Measurements from ENCODE around the gene JAKMIP2. TPM values are rescaled to one million over a fixed set of nuclear protein-coding genes. Genes with fewer than 3 reads are reported as not detected.
"Not testable (repeated sequence)": the region's sequence is repeated elsewhere in the genome, so short reads cannot be mapped to it uniquely, and the experiment has no call there.

Gene JAKMIP2
- total RNA-seq, result 1 to 10 TPM in 2 of 4 donors, not detected in 2; 2.1 TPM

DNA sequence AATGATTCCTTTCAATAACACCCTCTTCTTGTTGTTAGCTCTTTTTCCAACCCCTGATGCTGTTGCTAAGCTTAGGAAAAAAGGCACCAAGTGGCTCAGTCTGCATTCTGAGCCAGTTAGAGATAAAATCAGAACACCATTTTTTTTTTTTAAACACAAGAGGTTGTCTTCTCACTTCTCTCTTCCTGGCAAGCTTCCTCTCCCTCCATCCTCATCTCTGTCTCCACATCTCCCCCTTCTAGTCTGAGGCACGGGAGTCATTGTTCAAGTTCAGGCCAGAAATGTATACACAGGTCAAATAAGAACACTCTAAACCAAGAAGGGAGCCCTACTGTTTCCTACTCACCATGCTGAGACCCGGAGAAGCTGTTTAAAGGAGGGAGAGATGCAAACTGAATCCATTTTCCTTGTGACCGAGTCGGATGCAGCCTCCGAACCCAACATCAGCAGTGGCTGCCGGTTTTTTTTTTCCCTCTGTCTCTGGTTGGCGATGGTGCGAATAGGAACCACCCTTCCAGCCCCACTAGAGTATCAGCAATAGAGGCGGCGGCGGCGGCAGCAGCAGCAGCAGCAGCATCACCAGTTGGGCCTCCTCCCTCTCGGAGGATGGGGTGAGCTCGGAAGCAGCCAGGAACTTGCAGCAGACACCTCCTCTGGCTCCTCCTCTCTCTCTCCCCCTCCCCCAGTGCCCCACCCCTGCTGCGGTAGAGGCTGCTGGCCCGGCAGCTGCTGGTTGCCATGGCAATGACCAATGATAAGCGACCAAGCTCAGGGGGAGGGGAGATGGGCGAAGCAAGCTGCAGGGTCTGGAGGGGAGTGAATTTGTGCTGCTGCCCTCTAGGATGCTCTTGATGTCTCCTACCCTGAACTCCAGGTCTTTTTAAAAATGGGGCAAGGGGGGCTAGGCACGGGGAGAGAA lies at the start of gene JAKMIP2:
Gene JAKMIP2, minus strand, starts transcription at position 619 of the 919 bp plus-strand sequence. CDS start 110,922 bp downstream, outside the sequence.
- TF ChIP-seq POLR2A (IDR thresholded peaks at IDR 0.05), result no peak
- TF ChIP-seq, protein P1, sequence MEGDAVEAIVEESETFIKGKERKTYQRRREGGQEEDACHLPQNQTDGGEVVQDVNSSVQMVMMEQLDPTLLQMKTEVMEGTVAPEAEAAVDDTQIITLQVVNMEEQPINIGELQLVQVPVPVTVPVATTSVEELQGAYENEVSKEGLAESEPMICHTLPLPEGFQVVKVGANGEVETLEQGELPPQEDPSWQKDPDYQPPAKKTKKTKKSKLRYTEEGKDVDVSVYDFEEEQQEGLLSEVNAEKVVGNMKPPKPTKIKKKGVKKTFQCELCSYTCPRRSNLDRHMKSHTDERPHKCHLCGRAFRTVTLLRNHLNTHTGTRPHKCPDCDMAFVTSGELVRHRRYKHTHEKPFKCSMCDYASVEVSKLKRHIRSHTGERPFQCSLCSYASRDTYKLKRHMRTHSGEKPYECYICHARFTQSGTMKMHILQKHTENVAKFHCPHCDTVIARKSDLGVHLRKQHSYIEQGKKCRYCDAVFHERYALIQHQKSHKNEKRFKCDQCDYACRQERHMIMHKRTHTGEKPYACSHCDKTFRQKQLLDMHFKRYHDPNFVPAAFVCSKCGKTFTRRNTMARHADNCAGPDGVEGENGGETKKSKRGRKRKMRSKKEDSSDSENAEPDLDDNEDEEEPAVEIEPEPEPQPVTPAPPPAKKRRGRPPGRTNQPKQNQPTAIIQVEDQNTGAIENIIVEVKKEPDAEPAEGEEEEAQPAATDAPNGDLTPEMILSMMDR (IDR thresholded peaks at IDR 0.05), result no peak
- H3K27ac ChIP-seq, result peak within 1 kb of the TSS in 1 of 4 donors; percentile 26
- no peaks in the 10 kb centered on the region for H3K9me3 ChIP-seq
- peak; percentile 62 to 75 (median 72) for DNase-seq
- no peaks in the 10 kb centered on the region for H3K27me3 ChIP-seq
- no peaks in the 10 kb centered on the region for H3K36me3 ChIP-seq
- no peaks in the 10 kb centered on the region for H3K4me1 ChIP-seq
- H3K4me3 ChIP-seq, result peak within 1 kb of the TSS in 3 of 4 donors; percentile 7 to 32 (median 30)

DNA sequence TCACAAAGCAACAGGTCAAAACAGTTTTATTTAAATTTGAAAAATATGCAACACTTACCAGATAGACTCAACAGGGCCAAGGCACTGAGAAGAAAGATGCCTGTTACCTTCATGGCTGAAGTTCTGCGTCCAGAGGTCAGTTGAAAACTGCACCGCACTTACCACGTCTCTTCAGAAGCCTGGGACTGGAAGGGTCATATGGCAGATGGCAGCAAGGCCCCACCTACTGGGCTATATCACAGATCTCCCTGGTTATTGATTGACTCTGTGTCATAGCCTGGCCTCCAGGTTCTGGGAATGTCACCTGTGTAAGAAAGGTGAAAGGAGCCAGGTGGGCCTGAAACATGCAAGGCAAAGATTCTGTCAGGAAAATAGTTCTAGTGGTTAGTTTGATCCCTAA lies 48.9 kb upstream of the JAKMIP2 start, which contains the start of gene SPINK1:
Gene SPINK1, minus strand, starts transcription at position 207 of the 400 bp plus-strand sequence. Its CDS starts 94 bp downstream, at position 113.
- Histone ChIP-seq H3K27me3 (no peaks in the 10 kb centered on the region), H3K27ac (peak within 1 kb of the TSS in 3 of 4 donors; percentile 18 to 80 (median 49)), H3K4me3 (peak within 1 kb of the TSS in 2 of 4 donors; percentile 33 to 43), H3K9me3 (no peaks in the 10 kb centered on the region), H3K36me3 (no peaks in the 10 kb centered on the region), H3K4me1 (peaks cover 0 to 15% (median 0%) of the 10 kb centered on the region in 4 donors)
- DNase-seq, result peak in 2 of 3 donors; percentile 60 to 82
- peak; percentile 33 to 64 for TF ChIP-seq POLR2A (IDR thresholded peaks at IDR 0.05)
- TF ChIP-seq, protein P1 (IDR thresholded peaks at IDR 0.05), result peak in 1 of 6 experiments; percentile 18

DNA sequence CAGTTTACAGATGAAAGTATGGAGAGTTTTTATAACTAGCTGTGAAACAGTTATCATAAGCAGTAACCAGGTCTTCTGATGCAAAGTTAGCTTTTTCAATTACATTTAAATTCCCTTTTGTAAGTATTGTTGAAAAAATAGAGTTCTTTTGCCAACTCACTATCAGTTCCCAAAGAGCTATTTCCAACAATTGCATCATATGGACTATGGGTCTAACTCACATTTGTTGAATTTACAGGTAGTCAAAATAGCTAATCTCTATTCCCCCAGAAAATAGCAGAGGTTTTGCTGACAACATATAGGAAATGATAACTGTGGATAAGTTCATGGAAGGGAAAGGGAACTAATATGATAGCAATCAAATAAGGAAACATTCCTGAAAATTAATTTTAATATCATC lies 47.5 kb upstream of the JAKMIP2 start:
- H3K27ac ChIP-seq, result no peak overlapping the region
- H3K4me1 ChIP-seq, result peaks cover 0 to 13% (median 0%) of the 10 kb centered on the region in 4 donors
- H3K4me3 ChIP-seq, result peak overlapping the region in 2 of 4 donors; percentile 33 to 43
- no peak for DNase-seq
- TF ChIP-seq, protein P1 (IDR thresholded peaks at IDR 0.05), result no peak
- TF ChIP-seq POLR2A (IDR thresholded peaks at IDR 0.05), result no peak
- no peaks in the 10 kb centered on the region for H3K27me3 ChIP-seq
- no peaks in the 10 kb centered on the region for H3K36me3 ChIP-seq
- H3K9me3 ChIP-seq, result no peaks in the 10 kb centered on the region

DNA sequence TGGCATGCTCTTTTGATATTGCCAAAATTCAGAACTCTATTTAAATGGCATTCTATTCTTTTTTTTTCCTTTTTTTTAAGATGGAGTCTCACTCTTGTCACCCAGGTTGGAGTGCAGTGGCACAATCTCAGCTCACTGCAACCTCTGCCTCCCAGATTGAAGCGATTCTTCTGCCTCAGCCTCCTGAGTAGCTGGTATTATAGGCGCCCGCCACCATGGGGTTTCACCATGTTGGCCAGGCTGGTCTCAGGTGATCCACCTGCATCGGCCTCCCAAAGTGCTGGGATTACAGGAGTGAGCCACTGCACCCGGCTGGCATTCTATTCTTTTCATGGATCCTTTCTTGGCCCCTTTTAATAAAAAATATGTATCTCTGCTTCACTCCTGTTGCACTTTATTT lies 44.5 kb upstream of the JAKMIP2 start:
- not testable (repeated sequence) for H3K9me3 ChIP-seq, H3K4me3 ChIP-seq, H3K4me1 ChIP-seq, DNase-seq, H3K27me3 ChIP-seq, H3K27ac ChIP-seq, H3K36me3 ChIP-seq

DNA sequence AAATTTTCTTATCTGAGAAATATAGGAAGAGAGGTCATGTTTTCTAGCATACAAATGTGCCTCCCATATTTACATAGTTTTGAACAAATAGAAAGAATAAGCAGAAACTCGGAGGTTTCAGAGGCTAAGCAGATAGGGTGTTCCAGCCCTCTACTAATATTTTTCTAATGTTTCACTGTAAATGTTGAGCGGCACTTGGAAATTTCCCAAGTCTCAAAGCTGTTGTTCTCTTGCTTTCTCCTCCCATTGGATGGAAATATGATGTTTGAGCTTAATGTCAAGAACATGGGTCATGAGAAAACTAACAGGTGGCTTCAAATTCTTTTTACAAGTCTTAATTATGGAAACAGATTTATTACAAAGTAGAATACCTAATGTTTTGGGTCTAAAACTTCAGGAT lies 43.8 kb upstream of the JAKMIP2 start:
- no peak for DNase-seq
- H3K4me3 ChIP-seq, result no peak overlapping the region
- H3K9me3 ChIP-seq, result no peaks in the 10 kb centered on the region
- H3K27me3 ChIP-seq, result no peaks in the 10 kb centered on the region
- no peaks in the 10 kb centered on the region for H3K4me1 ChIP-seq
- H3K27ac ChIP-seq, result no peak overlapping the region
- TF ChIP-seq, protein P1 (IDR thresholded peaks at IDR 0.05), result no peak
- TF ChIP-seq POLR2A (IDR thresholded peaks at IDR 0.05), result no peak
- H3K36me3 ChIP-seq, result no peaks in the 10 kb centered on the region

All from Peyer's patch (tissue), 4 donors.